Muscle of leg (tissue), 11 donors: Measurements from ENCODE around the gene MAML2. TPM values are rescaled to one million over a fixed set of nuclear protein-coding genes. Genes with fewer than 3 reads are reported as not detected.

Experiments used
- DNase-seq: peaks from one replicate; pipeline ENCODE4 v3.0.0; 2013
- H3K27ac ChIP-seq: one replicate; pipeline ENCODE4 v1.5.1; 2013; ENCODE audit warnings: mild to moderate bottlenecking, low read length, control low read depth
- H3K27me3 ChIP-seq: one replicate; pipeline ENCODE4 v1.6.1; 2013; ENCODE audit warnings: low read length; ENCODE audit not compliant: control insufficient read depth, insufficient read depth
- H3K36me3 ChIP-seq: one replicate; pipeline ENCODE4 v1.6.1; 2013; ENCODE audit warnings: low read length; ENCODE audit not compliant: control insufficient read depth, insufficient read depth
- H3K4me1 ChIP-seq: one replicate; pipeline ENCODE4 v1.6.1; 2013; ENCODE audit warnings: low read length; ENCODE audit not compliant: control insufficient read depth, insufficient read depth
- H3K4me3 ChIP-seq: one replicate; pipeline ENCODE4 v1.5.1; 2013; ENCODE audit warnings: low read length, control low read depth
- H3K9me3 ChIP-seq: replicated peaks from 2 replicates; pipeline ENCODE4 v1.6.1; 2013; ENCODE audit warnings: low read depth, low read length; ENCODE audit not compliant: control insufficient read depth
- WGBS: methylation state at CpG from one replicate; pipeline ENCODE4 v1.1.5; 2013; ENCODE audit warnings: missing lambda C conversion rate; ENCODE audit not compliant: insufficient coverage; 5-methylcytosine and 5-hydroxymethylcytosine counted together
- polyA plus RNA-seq, 8 donors: library from polyadenylated mRNA; unstranded; fragments of 120-200 nt; gene quantifications; one replicate each; pipeline versions ENCODE4 v1.2.1 to v1.2.3, GENCODE V29; 2013; ENCODE audit warnings: inconsistent platforms in 1 of 8, low replicate concordance in 1 of 8; ENCODE audit not compliant: insufficient read length in 8 of 8, insufficient read depth in 1 of 8
- total RNA-seq: library from RNA; stranded (reverse); fragments of 120-200 nt; gene quantifications from one replicate; pipeline ENCODE4 v1.2.4, GENCODE V29; 2013

Gene MAML2
- total and polyA plus RNA-seq, 9 donors: 4.0 to 7.8 (median 5.7) TPM

DNA sequence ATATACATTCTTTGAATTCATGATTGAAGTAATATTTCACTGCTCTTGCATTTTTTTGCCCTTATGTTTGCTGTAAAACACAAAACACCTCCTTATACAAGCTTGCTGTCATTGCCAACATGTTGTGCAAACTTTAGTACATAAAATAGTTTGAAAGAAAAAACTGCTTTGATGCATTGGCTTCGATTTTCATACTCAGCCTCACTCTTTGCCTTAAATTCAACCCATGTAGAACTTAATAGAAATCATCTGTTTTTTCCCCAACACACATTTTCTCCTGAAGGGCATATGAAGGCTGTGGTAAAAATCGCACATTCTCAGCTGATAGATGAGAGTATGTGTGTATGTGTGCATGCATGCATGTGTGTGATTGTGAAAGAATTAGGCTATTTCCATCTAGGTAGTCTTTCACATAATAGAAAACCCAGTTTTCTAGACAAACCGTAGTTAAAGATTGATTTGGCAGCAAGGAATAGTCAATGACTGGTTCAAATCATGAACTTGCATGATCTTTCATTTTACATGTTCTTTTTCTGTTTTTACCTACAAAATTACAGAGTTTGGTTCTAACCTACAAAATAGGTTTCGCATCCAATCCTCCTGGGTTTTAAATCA lies 346.3 kb downstream of the MAML2 start:
- H3K27me3 ChIP-seq: no peaks in the 10 kb centered on the region
- no peaks in the 10 kb centered on the region for H3K4me1 ChIP-seq
- no peak for DNase-seq
- no peak overlapping the region for H3K27ac ChIP-seq
- WGBS: no CpG with 5 or more reads among the region's 4 CpGs
- no peaks in the 10 kb centered on the region for H3K36me3 ChIP-seq
- H3K4me3 ChIP-seq: no peak overlapping the region
- H3K9me3 ChIP-seq: no peaks in the 10 kb centered on the region

DNA sequence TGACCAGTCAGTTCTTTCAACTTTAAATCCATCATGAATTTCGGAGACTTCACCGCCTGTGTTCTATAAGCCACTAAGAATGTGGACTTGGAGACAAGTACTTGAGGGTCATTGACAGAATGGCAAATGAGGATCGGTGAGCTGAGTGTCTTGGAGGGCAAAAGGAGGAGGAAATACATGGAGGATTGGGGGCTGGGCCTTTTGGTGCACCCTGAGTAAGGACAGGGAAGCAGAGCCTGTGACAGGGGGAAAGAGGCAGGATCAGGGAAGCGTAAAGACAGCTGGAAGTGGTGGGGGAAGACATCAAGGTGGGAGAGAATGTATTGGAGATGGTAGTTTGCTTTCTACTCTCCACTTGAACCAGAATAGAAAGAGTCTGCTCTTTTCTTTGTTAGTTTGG lies 348.7 kb downstream of the MAML2 start:
- Histone ChIP-seq H3K9me3 (no peaks in the 10 kb centered on the region), H3K4me3 (no peak overlapping the region), H3K27me3 (no peaks in the 10 kb centered on the region), H3K4me1 (no peaks in the 10 kb centered on the region), H3K36me3 (no peaks in the 10 kb centered on the region), H3K27ac (no peak overlapping the region)
- no peak for DNase-seq
- WGBS: 40% methylated on average over 2 of the region's 4 CpGs

- 72% methylated on average over 2 of the region's 10 CpGs for WGBS
- no peaks in the 10 kb centered on the region for H3K9me3 ChIP-seq
- H3K27ac ChIP-seq: no peak overlapping the region
- H3K4me1 ChIP-seq: no peaks in the 10 kb centered on the region
- no peak overlapping the region for H3K4me3 ChIP-seq
- no peaks in the 10 kb centered on the region for H3K27me3 ChIP-seq
- no peak for DNase-seq
- no peaks in the 10 kb centered on the region for H3K36me3 ChIP-seq
Measured at GRCh38 chr11:95993438-95994298, 349.3 kb downstream of the MAML2 start.

DNA sequence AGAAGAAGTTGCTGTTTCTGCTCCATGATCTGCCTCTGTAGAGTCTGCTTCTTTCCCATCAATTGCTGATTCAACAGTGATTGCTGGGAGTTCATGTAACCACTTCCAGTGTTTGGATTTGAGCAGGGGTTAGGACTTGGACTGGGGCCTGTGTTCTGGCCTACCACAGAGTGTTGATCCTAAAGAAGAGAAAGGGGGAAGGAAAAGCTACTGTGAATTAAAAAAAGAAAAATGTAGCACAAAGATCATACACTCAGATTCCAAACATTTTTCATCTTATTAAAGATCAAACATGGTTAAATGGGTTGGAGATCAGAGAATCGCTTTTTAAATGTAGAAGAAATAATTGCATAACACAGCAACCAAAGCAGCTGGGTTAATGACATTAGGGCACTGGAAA lies 351.4 kb downstream of the MAML2 start:
- DNase-seq: no peak
- WGBS: no CpG with 5 or more reads among the region's 1 CpG
- H3K4me3 ChIP-seq: no peak overlapping the region
- no peak overlapping the region for H3K27ac ChIP-seq
- H3K9me3 ChIP-seq: no peaks in the 10 kb centered on the region
- no peaks in the 10 kb centered on the region for H3K4me1 ChIP-seq
- H3K36me3 ChIP-seq: no peaks in the 10 kb centered on the region
- no peaks in the 10 kb centered on the region for H3K27me3 ChIP-seq

DNA sequence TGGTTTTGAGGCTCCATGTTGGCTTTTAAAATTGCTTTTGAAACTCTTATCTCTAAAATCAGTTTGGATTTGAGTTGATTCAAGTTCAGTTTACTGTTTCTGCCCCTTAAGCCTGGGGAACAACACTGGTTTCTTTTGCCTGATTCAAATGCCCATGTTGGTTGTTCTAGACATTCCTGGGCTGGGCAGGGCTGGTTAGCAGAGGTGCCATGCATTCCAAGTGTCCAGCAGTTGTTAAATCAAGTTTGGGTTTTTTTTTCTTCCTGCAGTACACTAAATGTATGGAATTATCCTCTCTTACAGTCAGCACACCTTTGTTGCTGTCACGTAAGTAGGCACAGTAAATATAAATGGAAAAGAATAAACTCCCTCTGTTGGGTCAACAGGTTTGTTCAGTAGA lies 351.9 kb downstream of the MAML2 start:
- no peaks in the 10 kb centered on the region for H3K9me3 ChIP-seq
- no peak overlapping the region for H3K4me3 ChIP-seq
- H3K36me3 ChIP-seq: no peaks in the 10 kb centered on the region
- no peaks in the 10 kb centered on the region for H3K4me1 ChIP-seq
- H3K27ac ChIP-seq: no peak overlapping the region
- WGBS: no CpG with 5 or more reads among the region's 1 CpG
- no peaks in the 10 kb centered on the region for H3K27me3 ChIP-seq
- DNase-seq: no peak

GRCh38 chr11:95989780-95990179 lies 353.2 kb downstream of the MAML2 start:
- no peak for DNase-seq

GRCh38 chr11:95989076-95989605 lies 353.9 kb downstream of the MAML2 start:
- Histone ChIP-seq H3K9me3 (no peaks in the 10 kb centered on the region), H3K27me3 (no peaks in the 10 kb centered on the region), H3K4me1 (no peaks in the 10 kb centered on the region), H3K36me3 (peaks cover 2% of the 10 kb centered on the region), H3K27ac (no peak overlapping the region), H3K4me3 (no peak overlapping the region)
- no CpG with 5 or more reads among the region's 2 CpGs for WGBS
- DNase-seq: no peak

More at GRCh38 chr11:95989780-95990179, 353.2 kb downstream of the MAML2 start:
- no CpG with 5 or more reads among the region's 1 CpG for WGBS
- no peaks in the 10 kb centered on the region for H3K36me3 ChIP-seq
- H3K27ac ChIP-seq: no peak overlapping the region
- H3K27me3 ChIP-seq: no peaks in the 10 kb centered on the region
- no peaks in the 10 kb centered on the region for H3K4me1 ChIP-seq
- no peak overlapping the region for H3K4me3 ChIP-seq
- H3K9me3 ChIP-seq: no peaks in the 10 kb centered on the region

DNA sequence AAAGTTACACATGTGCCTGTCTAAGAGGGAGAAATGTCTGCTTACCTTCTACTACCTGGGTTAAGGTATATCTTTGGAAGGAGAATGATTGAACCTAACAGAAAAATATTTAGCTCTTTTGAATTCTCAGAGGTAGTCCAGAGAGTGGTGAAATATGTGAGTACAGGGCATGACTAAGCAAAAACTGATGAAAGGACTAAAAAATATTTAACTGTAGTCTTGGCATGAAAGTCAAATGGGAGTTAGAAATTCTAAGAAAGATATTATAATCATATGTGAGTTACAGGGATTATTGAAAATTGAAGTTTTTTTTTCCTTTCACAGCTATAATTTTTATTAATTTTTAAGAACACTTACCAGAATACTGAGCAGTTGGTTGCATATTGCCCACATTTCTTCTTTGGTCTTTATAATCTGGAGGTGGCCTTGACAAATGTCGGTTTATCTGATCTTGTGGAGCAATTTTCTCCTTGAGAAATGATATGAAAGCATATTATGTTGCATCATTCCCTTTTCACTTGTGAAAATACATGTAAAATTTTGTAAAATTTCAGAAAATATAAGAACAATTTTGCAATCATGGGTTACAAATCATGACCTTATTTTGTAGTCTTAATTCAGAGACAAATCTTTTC lies 357.7 kb downstream of the MAML2 start:
- Histone ChIP-seq H3K9me3 (no peaks in the 10 kb centered on the region), H3K27ac (no peak overlapping the region), H3K27me3 (no peaks in the 10 kb centered on the region), H3K4me1 (no peaks in the 10 kb centered on the region), H3K36me3 (peaks cover 2% of the 10 kb centered on the region), H3K4me3 (no peak overlapping the region)
- DNase-seq: no peak
- WGBS: no CpG with 5 or more reads among the region's 1 CpG

DNA sequence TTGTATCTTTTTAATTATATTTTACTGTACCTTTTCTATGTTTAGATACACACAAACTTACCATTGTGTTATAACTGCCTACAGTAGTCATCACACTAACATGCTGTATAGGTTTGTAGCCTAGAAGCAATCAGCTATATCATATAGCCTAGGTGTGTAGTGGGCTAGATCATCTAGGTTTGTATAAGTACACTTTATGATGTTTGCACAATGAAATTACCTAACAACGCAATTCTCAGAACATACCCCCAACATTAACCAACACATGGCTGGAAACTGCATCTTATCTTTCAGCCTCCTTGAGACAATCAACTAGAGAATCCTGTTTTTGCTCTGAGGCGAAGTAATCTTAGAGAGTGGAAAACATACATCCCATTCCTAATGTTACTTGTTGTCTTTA lies 358.9 kb downstream of the MAML2 start:
- H3K4me1 ChIP-seq: no peaks in the 10 kb centered on the region
- no peak overlapping the region for H3K4me3 ChIP-seq
- peaks cover 8% of the 10 kb centered on the region for H3K36me3 ChIP-seq
- no peaks in the 10 kb centered on the region for H3K27me3 ChIP-seq
- no peaks in the 10 kb centered on the region for H3K9me3 ChIP-seq
- no CpG with 5 or more reads among the region's 2 CpGs for WGBS
- DNase-seq: no peak
- no peak overlapping the region for H3K27ac ChIP-seq

DNA sequence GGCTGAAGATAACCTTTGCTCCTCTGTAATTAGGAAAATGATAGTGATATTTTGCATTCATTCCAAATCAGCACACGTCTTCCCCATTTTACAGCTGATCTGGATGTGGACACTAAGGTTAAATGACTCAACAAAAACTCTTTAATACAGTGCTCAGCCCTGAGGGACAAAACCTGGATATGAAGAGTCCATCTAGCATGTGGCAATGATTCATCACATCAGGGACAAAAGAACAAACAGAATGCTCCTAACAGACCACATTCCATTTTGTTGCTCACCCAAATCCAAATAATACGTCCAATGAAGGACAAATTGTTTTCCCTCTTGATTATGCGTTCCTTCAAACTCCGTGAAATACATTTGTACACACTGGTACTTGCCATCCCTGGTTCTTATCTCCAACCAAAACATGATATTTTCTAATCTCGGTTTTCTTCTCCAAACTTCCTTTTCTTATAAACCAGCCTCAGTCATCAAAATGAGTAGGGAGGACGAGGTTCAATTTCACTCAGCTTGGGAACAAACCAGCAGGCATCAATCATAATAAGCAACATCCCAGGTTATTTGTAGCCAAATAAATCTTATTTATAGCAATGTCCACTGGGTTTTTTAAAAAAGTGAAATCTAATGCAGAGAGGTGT lies 365.3 kb downstream of the MAML2 start:
- H3K27me3 ChIP-seq: no peaks in the 10 kb centered on the region
- no peaks in the 10 kb centered on the region for H3K4me1 ChIP-seq
- no peaks in the 10 kb centered on the region for H3K9me3 ChIP-seq
- no peak overlapping the region for H3K27ac ChIP-seq
- peaks cover 7% of the 10 kb centered on the region for H3K36me3 ChIP-seq
- H3K4me3 ChIP-seq: no peak overlapping the region
- no peak for DNase-seq
- WGBS: 80% methylated on average over 2 of the region's 6 CpGs
